GM23248 (cell line): ENCODE data around the gene ANAPC15.

Experiments
- EZH2 ChIP-seq: fragments of 200-600 bp; sonication (generic); IDR thresholded peaks from 2 replicates; pipeline ENCODE4 v1.6.1; 2018; ENCODE audit warnings: antibody characterized with exemption, mild to moderate bottlenecking; ENCODE audit not compliant: insufficient read depth, poor library complexity, severe bottlenecking
- EZH2phosphoT487 ChIP-seq: fragments of 200-600 bp; sonication (generic); IDR thresholded peaks from 2 replicates; pipeline ENCODE4 v1.6.1; 2018; ENCODE audit warnings: antibody characterized with exemption, moderate library complexity, mild to moderate bottlenecking, low read depth; ENCODE audit not compliant: insufficient read depth

DNA sequence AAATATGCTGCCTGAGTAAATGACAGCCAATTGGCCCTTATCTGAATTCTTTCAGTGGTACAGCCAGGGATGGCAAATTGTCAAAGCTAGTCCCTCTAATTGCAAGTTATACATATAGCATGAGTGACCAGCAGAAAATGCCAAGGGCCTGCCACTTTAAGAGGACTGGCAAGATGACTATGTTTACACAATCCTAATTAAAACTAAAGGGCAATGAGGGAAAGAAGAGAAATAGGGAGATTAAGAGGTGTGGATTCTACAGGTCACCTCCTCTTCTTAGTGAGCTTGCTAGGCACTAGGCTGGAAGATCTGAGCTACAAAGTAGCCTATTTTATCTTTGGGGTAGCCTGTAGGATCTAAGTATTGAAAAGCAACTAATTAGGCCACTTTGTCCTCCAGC is 45.6 kb downstream of the ANAPC15 start:
- TF ChIP-seq EZH2 (no peak), EZH2phosphoT487 (no peak)
